Measurements from ENCODE around the gene PIAS1.
"Not testable (repeated sequence)": the region's sequence is repeated elsewhere in the genome, so short reads cannot be mapped to it uniquely, and the experiment has no call there.

The PIAS1 gene

DNA sequence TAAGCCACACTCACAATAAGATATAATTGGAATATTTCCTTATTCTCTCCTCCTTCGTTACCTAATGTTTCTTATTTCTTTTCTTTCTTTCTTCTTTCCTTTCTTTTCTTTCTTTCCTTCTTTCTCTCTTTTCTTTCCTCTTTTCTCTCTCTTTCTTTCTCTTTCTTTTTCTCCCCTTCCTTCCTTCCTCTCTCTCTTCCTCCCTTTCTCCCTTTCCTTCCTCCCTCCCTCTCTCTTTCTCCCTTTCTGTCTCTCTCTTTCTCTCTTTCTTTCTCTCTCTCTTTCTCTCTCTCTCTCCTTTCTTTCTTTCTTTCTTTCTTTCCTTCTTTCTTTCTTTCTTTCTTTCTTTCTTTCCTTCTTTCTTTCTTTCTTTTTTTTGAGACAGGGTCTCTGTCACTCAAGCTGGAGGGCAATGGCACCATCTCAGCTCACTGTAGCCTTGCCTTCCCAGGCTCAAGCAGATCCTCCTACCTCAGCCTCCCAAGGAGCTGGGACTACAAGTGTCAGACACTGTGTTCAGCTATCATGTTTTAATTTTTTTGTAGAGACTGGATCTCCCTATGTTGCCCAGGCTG is 19.3 kb upstream of the PIAS1 start:
- no peak for DNase-seq

DNA sequence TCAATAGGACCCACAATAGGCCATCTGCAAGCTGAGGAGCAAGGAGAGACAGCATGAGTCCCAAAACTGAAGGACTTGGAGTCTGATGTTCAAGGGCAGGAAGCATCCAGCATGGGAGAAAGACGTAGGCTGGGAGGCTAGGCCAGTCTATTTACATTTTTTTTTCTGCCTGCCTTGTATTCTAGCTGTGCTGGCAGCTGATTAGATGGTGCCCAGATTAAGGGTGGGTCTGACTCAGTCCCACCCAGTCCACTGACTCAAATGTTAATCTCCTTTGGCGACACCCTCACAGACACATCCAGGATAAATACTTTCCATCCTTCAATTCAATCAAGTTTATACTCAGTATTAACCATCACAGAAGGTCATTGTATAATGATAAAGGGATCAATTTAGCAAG is 15.9 kb upstream of the PIAS1 start:
- no peak for DNase-seq

DNA sequence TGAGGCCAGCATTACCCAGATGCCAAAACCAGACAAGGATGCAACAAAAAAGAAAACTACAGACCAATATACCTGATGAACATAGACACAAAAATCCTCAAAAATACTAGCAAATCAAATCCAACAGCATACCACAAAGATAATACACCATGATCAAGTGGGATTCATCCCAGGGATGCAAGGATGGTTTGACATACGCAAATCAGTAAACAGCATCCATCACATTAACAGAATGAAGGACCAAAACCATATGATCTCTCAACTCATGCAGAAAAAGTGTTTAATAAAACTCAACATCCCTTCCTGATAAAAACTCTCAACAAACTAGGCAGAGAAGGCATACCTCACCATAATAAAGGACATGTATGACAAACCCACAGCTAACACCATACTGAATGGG is 14.0 kb upstream of the PIAS1 start:
- no peak for DNase-seq

DNA sequence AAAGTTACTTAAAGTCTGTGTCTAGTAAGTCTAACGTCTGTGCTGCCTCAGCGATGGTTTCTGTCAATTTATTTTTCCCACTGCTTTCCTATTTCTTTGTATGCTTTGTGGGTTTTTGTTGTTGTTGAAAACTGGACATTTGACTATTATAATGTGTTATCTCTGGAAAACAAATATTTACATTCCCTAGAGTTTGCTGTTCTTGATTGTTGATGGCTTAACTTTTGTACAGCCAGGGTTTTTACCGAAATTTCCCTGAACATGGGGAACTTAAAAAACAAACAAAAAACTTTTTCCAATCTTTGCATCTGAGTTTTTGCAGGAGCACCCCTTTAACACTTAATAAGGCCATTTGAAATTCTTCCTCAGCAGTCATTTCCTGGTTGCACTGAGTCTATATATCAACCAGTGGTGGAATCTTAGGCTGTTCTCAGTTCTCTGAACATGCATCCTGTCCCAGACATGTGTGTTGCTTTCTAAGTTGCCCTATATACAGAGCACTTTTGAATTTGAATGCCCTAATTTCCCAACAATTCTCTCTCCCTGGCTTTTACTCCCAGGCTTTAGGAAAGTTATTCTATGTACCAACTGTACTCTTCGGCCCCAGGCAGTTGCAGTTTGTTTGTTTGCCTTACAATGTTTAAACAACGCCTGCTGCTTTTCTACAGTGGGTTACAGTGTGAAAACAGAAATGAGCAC is 11.8 kb upstream of the PIAS1 start:
- DNase-seq, result no peak

DNA sequence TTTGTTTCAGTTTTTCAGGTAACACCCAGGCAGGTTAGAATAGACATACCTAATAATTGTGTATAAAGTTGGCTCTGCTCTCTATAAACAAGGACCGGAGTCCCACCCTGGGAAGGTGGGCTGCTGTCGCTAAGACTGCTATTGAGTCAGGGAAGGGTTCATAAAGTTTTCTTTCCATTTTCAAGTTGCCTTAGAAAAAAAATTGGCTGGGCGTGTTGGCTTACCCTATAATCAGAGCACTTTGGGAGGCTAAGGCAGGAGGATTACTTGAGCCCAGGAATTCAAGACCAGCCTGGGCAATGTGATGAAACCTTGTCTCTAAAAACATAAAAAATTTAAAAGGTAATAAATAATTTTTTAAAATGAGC is 11.3 kb upstream of the PIAS1 start:
- no peak for DNase-seq

DNA sequence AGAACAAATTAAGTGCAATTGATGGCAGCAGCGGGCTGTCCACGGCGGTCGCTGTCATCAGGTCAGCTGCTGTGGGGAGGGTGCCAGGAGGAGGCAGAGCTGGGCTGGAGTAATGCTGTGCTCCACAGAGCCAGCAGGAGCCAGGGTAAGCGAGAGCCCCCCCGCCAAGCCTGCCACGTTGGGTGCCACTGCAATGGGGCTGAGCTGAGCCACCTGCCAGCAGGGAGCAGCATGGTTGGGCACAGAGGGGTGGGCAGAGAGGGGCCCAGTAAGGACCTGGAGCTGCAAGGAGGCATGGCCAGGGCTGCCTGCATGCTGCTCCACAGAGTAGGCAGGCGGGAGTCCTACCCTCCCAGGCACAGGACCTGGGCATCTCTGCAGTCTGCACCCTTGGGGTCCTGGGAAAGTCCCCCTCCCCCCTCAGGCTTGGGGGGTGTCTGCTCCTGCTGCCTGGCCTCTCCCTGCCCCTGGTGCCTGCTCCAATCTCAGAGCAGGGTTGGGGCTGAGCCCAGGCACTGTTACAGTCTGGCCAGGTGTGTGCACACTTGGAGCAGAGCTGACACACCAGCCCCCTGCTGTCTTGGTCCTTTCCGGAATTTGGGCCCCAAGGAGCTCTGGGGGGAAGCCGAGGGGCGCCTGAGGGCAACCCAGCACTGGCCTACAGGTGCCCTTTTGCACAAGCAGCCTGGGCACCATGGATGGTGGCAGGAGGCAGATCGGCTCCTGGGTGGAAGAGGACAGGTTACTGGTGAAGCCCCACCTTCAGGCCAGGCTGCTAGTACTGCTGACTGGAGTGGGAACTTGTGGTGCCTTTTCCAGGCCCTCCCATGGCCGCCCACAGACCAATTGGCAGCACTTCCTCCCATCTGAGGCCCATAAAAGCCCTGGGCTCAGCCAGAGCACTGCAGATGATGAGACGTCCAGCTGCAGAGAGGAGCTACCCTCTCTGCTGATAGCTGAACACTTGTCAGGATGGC is 8.5 kb upstream of the PIAS1 start:
- DNase-seq, result no peak

DNA sequence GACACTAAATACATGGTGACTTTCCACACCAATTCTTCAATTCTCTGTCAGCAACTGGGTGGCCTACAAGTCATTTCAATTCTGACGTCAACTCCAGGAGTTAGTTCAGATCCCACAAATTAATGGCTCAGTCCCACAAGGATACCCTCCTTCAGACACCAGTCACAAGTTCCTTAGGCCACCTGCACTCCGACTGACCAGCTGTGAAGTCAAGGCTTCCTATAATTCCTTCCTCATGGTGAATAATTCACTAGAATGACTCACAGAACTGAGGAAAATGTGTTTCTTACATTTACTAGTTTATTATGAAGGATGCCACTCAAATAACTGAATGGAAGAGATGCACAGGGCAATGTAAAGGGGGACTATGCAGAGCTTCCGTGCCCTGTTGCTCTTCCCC is 6.3 kb upstream of the PIAS1 start:
- DNase-seq, result no peak

DNA sequence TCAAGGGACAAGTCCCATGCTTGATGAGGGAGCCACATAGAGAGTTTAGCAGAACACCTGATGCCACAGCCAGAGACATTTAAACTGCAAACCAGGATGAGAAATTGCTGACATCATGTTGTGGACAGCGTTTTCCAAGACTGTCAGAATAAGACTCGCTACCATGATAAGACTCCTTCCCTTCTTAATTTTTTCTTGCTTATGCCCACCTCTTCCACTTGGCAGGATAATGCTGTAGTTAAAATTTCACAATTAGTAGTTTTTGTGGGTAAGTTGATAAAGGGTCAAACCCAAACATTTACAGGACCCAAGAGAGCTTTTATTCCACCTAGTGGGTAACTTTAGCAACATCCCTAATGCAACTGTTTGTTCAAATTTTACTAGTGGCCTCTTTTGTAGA is 3.0 kb upstream of the PIAS1 start:
- no peak for DNase-seq

DNA sequence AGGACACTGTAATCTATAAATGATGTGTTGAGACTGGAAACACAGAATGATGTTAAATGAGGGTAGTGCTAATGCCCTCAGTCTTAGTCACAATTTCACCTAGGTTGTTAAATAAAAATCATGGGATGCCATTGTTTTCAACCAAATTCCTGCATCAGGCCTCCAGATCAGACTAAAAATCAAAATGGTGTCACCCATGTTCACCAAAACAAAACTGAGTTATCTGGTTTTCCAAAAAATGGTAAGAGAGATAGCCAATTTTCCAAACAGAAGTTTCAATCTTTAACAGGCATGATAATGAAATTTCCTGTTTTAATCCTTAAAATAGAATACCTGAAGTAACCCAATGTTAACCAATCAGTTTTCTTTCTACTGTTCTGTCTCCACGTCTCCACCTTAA is 2.2 kb upstream of the PIAS1 start:
- DNase-seq, result no peak

DNA sequence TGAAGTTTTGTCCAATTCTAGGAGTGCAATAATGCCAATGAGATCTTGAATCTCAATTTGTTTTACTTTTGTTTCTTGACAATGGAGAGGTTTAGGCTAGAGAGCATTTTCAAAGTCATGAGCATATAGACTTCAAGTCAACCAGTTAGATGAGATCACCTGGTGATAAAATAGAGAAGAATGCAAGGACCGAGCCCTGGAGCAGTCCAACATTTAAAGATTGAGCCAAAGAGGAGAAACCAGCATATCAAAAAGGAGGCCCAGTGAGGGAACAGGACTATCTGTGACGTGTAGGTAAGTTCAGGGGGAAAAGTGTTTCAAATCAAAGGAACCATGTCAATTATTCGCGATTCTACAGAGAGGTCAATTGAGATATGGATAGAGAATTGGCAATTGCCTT is 1.7 kb upstream of the PIAS1 start:
- no peak for DNase-seq

DNA sequence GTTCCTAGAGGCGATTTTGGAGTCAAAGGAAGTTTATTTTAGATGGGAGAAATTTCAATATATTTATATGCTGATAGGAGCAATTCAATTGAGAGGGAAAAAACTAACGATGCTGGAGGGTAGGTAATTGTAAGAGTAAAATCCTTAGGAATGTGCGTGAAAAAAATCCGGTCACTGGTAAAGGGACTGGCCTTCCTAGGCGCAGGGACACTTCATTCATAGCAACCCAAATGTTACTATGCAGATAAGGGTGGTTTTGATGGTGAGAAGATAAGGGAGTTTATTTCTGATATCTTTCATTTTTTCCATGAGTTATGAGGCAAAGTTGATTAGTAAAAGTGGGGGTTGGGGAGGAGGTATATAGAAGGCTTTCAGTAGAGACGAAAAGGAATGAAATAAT is 1.1 kb upstream of the PIAS1 start:
- no peak for DNase-seq

DNA sequence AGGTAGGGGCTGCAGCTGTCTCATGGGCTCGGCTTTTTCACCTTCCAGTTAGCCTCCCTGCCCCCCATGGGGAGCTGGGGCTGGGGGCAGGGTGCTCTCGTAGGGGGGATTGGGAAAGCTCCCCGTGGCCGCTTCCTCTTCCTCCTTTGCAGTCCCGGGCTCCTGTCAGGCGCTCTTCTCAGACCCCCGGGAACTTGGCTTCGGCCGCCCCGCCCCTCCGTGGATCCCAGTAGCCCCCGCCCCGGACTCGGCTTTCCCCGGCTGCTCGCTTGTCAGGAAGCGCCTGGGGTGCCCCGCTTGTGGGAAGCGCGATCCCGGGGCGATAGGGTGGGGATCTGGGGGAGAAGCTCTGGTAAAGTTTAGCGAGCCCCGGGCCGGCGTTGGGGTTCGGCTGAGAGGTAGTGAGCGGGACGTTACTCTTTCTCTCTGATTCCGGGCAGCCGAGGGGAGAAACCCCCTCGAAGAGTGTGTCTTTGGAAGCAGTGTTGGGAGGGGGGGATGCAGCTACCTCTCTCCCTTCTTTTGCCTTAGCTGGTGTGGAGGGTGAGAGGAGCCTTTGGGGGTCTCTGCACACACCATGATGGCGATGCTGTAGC is 611 bp downstream of the PIAS1 start:
- peak; percentile 51 for DNase-seq

DNA sequence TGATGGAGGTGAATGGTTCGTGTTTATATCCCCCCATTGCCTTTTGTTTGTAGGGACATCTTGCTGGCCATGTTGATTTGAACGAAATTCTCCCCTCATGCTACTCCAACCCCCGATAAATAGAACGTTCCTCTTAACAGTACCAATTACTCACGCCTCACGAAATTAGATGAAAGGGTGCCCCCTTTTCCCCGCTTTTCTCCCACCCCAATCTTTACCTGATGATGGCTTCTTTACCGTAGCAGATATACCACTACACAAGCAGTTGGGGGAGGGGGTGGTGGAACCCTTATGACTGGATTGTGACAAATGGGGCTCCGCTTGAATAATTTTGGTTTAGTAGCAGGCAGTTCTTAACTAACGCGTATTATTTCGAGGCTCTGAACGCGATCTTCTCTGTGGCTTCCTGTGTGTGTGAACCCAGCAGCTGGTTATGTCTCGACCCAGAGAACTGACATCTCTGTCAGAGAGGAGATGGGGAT is 1.1 kb downstream of the PIAS1 start:
- DNase-seq, result peak; percentile 61

DNA sequence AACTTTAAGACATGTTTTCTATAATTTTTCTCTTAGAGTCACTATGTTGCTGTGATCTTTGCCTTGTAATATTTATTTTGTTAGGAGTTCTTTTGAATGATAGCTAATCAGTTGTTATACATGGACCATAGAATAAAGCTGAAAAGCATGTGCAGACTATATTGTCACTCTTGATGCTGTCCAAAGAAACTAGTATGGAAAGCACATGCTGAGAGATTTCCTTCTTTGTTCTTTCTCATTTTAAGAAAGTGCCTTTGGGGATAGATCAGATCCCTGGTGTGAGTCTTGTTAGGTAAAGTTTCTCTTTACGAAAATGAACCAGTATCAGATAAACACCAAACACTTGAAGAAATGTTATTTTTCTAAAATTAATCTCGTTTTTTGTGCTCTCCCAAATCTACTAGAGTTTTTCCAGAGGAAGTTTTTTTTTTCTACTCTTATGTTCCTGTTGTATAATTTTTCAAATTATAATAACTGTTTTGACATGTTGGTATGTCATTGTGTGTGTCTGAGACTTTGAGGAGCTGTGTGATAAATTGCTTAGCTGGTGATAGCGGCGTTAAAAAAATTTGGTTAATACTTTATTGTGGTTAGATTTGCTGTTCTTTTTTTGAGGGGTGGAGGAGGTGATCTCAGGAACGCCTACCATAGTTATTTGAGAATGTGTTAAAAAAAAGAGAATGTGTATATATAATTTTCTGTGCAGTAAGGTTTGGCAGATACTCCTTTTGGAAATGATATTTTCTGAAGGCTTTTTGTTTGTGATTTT is 2.2 kb downstream of the PIAS1 start:
- DNase-seq, result peak; percentile 22

DNA sequence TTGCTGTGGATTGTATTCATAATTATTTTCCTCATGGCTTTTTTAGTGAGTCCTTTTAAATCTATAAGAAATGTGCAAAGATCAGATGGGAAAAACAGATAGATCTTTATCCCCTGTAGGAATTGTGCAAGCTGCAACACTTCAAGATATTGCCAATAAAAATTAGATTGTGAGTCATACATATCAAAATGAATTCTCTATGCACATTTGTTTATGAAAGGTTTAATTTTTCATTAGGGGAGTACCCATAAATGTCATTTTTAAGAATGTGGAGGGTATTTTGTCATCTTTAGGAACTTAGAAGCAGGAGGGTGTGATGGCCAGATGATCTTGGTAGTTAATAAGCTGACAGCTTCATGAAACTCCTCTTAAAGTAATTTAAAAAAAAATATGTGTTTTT is 2.9 kb downstream of the PIAS1 start:
- no peak for DNase-seq

DNA sequence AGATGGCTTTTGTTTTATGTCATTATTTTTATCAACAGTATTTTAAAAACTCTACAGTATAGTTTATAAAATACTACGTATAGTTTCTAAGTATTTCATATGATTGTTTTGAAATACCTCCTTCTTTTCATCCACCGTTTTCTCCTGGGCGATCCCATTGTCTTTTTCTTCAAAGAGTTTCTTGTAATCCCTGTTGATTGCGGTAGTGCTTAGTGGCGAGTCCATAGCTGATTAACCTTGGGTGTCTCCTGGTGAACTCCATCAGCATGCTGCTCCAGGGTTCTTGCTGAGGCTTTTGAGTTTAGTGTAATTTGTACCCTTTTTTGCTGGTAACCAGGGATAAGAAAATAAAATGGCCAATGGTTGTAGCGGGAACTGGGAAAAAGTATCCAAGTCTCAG is 3.6 kb downstream of the PIAS1 start:
- no peak for DNase-seq

DNA sequence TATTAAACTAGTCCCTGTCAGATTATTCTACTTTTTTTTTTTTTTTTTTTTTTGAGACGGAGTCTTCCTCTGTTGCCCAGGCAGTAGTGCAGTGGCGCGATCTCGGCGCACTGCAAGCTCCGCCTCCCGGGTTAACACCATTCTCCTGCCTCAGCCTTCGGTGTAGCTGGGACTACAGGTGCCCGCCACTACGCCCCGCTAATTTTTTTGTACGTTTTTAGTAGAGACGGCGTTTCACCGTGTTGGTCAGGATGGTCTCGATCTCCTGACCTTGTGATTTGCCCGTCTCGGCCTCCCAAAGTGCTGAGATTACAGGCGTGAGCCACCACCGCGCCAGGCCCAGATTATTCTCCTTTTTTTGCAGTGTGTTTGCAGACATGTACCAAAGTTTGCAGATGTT is 4.9 kb downstream of the PIAS1 start:
- not testable (repeated sequence) for DNase-seq

DNA sequence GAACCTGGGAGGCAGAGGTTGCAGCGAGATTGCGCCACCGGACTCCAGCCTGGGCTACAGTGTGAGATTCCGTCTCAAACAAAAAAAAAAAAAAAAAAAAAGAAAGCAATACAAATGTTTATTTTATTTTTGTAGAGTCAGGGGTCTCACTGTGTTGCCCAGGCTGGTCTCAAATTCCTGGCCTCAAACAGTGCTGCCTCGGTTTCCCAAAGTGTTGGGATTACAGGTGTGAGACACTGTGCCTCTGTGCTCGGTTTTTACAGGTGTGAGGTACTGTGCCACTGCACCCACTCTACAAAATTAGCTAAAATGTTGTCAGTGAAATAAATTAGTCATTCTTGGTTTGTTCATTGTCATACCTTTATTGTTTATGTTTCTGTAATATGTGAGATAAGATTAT is 5.5 kb downstream of the PIAS1 start:
- DNase-seq, result no peak

DNA sequence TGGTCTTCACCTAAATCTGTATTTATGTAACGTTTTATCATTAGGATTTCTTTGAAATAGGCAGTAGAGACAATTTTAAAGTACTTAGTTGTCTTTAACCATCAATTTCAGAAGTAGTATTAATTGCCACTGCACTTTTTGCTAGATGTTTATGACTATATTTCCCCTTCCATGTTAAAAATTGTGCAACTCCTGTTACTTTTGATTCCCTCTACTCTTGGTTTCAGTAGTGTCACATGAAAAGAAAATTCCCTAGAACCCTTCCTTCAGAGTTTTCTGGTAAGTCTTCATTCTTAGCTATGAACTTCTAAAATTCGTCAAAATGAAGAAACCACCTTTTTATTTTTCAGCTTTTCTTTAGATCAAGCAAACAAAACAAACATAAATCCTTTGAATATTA is 7.1 kb downstream of the PIAS1 start:
- DNase-seq, result no peak

DNA sequence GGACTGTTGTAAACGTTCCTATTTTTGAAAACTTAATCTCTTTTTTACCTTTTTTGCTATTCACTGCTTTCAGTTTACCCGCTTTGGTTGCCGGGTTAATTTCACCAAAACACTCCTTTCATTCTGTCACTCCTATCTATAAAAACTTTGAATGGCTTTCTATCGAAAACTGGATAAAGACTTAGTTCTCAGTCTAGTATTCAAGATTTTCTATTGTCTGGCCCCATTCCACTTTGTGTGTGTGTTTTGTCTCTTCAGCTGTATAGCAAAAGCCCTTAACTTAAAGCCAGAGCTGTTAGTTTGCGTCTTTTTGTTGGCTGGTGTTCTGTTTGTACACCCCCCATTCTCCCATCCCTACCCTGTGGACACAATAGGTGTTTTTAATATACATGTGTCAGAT is 7.5 kb downstream of the PIAS1 start:
- DNase-seq, result no peak

DNA sequence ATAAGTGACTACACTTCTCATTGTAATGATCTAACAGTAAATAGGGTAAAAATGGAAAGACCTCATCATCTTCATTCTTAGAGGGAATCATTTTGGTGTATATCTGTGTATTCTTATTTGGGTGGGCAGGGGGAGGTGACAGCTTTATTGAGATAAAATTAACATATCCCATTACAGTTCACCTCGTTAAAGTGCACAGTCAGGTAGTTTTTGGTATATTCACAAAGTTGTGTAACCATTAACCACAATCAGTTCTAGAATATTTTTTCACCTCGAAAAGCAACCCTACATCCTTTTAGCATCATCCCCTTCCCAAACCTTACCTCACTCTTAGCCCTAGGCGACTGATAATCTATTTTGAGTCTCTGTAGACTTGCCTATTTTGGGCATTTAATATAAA is 8.1 kb downstream of the PIAS1 start:
- DNase-seq, result no peak

DNA sequence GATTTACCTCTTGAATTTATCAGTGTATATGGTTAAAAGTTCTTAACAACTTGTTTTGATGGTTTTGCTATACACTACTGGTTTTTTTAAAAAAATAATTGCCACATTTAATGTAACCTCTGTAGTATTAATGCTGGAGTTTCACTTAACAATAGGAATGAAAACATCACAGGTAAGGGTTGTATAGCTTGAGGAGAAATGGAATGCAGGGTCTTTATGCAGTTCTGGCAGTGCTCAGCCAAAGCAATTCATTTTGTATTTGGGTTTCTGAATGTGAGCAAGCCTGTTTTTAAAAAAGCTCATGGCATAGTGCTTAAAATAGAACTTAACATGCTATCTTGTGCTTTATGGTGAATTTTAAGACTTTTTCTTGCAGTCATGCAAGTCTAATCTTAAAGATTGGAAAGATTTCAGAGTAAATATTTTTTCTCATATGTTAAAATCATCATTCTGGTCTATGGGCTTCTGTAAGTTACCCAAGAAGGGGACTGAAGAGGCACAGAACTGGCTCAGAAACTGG is 8.9 kb downstream of the PIAS1 start:
- DNase-seq, result no peak

DNA sequence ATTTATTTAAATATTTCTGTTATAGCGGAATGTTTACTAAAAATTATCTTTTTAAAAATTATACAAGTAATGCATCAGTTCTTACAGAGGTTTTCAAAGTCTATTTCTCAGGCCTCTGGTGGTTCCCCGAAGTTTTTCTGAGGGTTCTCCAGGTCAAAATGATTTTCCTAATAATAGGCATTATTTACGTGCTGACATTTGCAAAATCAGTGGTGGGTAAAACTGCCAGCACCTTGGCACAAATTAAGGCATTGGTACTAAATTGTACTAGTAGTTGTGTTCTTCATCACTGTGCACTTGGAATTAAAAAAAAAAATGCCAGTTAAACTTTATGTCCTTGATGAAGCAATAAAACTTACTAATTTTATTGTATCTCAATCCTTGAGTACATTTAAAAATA is 9.5 kb downstream of the PIAS1 start:
- DNase-seq, result no peak
